Measurements from ENCODE around the gene RIMS4.

Gene RIMS4

GRCh38 chr20:44776980-44777379 is 33.4 kb downstream of the RIMS4 start:
- H3K4me3 ChIP-seq (ENCODE audit: low read length), result no peak overlapping the region
- no peak for TF ChIP-seq CTCF (conservative IDR thresholded peaks at IDR 0.05; ENCODE audit: low read depth, low read length)
- no peak for DNase-seq (ENCODE audit: low read depth)

GRCh38 chr20:44773070-44773829 is 37.1 kb downstream of the RIMS4 start:
- DNase-seq (ENCODE audit: low read depth), result no peak
- no peak for TF ChIP-seq CTCF (conservative IDR thresholded peaks at IDR 0.05; ENCODE audit: low read depth, low read length)

GRCh38 chr20:44772636-44773035 is 37.7 kb downstream of the RIMS4 start:
- H3K4me3 ChIP-seq (ENCODE audit: low read length), result no peak overlapping the region
- DNase-seq (ENCODE audit: low read depth), result no peak

More at GRCh38 chr20:44773070-44773829, 37.1 kb downstream of the RIMS4 start:
- H3K4me3 ChIP-seq (ENCODE audit: low read length), result no peak overlapping the region

GRCh38 chr20:44771172-44771535 is 39.2 kb downstream of the RIMS4 start:
- no peak for DNase-seq (ENCODE audit: low read depth)
- no peak overlapping the region for H3K4me3 ChIP-seq (ENCODE audit: low read length)
- TF ChIP-seq CTCF (conservative IDR thresholded peaks at IDR 0.05; ENCODE audit: low read depth, low read length), result no peak

More at GRCh38 chr20:44772636-44773035, 37.7 kb downstream of the RIMS4 start:
- TF ChIP-seq CTCF (conservative IDR thresholded peaks at IDR 0.05; ENCODE audit: low read depth, low read length), result no peak

GRCh38 chr20:44770484-44771171 is 39.7 kb downstream of the RIMS4 start:
- DNase-seq (ENCODE audit: low read depth), result no peak
- no peak for TF ChIP-seq CTCF (conservative IDR thresholded peaks at IDR 0.05; ENCODE audit: low read depth, low read length)
- H3K4me3 ChIP-seq (ENCODE audit: low read length), result no peak overlapping the region

- no peak for TF ChIP-seq CTCF (conservative IDR thresholded peaks at IDR 0.05; ENCODE audit: low read depth, low read length)
- no peak overlapping the region for H3K4me3 ChIP-seq (ENCODE audit: low read length)
- no peak for DNase-seq (ENCODE audit: low read depth)
Measured at GRCh38 chr20:44769481-44769863, 40.9 kb downstream of the RIMS4 start.

All from retinal pigment epithelial cell (primary cell).